GM12873 (cell line): ENCODE data around the gene RESP18.
A peak's percentile ranks its signal among the peaks of the same experiment; 100 is the strongest.

Experiments used
- TF ChIP-seq, protein P1 (sequence below): IDR thresholded peaks from 2 replicates; pipeline ENCODE4 v1.5.1; 2012; ENCODE audit warnings: low read depth, mild to moderate bottlenecking, moderate library complexity, low read length, control low read depth; ENCODE audit not compliant: insufficient read depth; ENCODE audit errors: missing control alignments

Gene RESP18

DNA sequence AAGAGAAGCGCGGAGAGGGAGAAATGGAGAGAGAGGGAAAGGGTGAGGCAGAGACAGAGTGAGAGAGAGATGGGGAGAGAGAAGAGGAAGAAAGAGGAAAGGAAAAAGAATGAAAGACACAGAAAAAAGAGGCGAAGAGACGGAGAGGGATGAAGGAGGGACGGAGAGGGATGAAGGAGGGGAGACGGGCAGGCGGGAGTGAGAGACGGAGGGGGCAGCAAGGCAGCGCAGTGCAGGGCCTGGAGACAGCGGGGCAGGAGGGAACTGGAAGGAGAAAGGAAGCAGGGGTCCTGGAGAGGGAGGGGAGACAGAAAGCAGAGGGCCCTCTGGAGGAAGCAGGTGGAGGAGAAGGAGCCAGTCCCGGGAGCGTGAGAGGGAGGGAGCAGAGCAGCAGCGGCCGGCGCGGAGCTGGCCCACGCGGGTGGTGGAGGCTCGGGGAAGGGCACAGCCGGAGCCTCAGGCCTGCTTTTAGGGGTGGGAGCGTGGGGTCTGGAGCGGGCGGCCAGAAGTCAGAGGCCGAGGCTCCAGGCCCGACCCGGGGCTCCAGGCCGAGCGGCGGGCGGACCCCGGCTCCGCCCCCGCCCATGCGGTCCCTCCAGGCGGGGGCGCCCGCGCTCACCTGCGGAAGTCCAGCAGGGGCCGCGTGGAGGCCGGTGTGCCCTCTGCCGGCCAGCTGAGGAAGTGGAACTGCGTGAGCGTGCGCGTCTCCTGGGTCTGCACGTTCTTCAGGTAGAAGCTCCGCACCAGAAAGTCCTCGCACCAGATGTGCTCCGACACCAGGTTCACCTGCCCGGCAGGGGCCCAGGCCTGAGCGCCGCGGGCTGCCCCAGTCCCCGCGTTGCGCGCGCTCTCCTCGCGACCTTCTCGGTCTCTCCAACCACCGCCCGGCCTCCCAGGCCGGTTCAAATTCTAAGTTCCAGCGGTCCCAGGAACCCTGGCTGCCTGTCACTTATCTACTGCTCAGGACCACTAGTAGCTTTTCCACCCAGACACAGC lies 37.9 kb downstream of the RESP18 start:
- TF ChIP-seq, protein P1, sequence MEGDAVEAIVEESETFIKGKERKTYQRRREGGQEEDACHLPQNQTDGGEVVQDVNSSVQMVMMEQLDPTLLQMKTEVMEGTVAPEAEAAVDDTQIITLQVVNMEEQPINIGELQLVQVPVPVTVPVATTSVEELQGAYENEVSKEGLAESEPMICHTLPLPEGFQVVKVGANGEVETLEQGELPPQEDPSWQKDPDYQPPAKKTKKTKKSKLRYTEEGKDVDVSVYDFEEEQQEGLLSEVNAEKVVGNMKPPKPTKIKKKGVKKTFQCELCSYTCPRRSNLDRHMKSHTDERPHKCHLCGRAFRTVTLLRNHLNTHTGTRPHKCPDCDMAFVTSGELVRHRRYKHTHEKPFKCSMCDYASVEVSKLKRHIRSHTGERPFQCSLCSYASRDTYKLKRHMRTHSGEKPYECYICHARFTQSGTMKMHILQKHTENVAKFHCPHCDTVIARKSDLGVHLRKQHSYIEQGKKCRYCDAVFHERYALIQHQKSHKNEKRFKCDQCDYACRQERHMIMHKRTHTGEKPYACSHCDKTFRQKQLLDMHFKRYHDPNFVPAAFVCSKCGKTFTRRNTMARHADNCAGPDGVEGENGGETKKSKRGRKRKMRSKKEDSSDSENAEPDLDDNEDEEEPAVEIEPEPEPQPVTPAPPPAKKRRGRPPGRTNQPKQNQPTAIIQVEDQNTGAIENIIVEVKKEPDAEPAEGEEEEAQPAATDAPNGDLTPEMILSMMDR, result peak; percentile 98

DNA sequence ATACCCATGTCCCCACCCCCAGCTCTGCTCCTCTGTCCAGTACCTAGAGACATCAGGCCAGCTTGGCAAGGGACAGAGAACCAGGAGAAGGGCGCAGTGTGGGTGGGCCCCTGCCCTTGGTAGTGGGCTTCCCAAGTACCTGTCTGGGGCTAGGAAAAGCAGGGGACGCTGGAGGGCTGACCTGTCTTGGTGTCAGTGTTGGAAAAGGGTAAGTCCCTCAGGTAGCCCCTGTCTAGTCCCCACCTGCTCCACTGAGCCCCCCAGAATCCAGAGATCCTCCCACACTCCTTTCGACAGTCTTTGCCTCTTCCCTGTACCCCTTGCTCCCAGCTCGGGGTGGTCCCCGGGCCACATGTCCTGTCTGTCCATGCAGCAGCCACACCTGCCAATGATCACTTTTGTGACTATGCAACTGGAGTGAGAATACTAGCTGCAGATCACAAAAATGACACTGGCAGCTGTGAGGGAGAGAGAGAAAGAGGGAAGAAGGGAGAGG lies 38.8 kb downstream of the RESP18 start:
- TF ChIP-seq, protein P1, result no peak

DNA sequence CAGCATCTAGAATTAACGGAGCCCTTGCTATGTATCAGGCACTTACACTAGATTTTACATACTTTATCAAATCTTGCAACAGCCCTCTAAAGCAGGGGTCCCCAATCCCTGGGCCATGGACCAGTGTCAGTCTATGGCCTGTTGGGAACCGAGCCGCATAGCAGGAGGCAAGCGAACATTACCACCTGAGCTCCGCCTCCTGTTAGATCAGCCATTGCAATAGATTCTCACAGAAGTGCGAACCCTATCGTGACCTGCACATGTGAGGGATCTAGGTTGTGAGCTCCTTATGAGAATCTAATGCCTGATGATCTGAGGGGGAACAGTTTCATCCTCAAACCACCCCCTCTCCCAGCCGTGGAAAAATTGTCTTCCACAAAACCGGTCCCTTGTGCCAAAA lies 39.9 kb downstream of the RESP18 start:
- TF ChIP-seq, protein P1, result no peak

DNA sequence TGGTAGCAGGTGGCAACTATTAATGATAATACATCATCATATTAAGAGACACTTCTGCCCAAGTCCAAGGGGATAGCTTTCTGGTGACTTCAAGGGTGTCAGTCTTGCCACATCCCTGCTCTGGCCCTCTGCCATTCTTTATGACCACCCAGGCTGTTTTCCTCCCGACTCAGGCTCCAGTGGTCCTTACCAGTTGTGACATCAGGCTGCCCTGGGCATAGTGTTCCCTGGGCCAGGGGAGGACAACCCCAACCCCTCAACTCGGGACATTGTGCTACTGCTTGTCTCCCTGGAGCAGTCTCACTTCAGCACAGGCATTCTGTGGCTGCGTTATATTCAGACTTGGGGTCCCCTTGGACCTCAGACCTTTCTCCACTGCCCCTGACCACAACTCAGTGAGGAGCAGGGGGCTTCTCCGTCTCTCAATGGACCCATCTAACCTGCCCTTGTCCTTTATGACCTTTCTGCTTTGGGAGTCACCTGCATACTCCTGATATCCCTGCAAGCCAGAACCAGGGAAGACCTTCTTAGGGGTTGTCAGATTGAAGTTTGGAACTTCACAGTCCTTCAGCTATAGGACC lies 40.5 kb downstream of the RESP18 start:
- TF ChIP-seq, protein P1, result no peak

DNA sequence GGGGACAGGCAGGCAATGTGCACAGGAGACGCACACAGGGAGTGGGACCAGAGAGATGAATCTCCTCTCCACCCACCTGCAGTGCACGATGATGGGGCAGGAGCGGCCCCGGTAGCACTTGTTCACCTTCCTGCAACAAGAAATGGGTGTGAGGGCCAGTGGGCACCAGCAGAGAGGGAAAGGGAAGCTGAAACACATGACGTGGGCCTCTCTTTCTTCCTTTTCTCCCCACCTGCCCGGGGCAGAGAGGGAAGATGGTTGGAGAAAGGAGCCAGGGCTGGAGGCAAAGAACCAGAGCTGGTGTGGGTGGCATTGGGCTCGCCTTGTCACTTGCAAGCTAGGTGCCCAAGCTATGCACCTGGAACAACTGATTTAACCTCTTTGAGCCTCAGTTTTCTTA lies 41.1 kb downstream of the RESP18 start:
- TF ChIP-seq, protein P1, result no peak

DNA sequence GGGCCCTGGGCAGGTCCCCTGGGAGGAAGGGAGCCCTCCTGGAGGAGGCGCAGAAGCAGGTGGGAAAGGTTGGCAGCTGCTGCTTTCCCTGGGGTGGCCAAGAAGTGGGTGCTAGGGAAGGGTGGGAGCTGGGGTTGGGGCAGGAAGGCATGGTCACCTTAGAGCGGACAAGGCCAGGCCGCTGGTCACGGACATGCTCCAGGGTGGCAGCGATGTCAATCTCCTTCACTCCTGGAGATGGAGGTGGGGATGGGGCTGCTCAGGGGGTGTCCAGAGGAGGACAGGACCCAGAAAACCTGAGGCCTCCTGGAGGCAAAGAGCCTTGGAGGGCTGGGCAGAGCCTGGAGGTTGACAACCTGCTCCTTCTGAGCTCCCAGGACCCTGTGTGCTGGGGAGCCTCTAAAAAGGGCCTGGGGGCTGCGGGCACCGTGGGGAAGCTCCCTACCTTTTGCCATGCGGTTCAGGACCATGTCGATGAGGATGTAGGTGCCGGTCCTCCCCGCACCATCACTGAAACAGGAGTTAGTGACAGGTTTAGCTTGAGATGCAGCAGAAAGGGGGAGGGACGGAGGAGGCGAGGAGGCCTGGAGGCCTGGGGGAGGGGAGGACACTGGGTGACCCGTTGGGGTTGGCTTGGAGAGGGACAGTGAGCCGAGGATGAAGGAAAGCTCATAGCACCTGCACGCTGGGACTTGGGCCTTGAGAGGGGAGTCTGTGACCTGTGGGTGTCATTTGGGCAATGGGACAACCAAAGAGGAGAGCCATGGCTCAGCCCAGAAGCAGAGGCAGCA lies 42.0 kb downstream of the RESP18 start:
- TF ChIP-seq, protein P1, result no peak
